ENCODE results near the gene SLC12A2. TPM values are rescaled to one million over a fixed set of nuclear protein-coding genes. Genes with fewer than 3 reads are reported as not detected.
A peak's percentile ranks its signal among the peaks of the same experiment; 100 is the strongest.

SLC12A2 gene
- total and polyA plus RNA-seq, 2 donors (not counting 1 experiment from before 2014, with no cell fraction given) = 13.7 to 18.6 TPM

DNA sequence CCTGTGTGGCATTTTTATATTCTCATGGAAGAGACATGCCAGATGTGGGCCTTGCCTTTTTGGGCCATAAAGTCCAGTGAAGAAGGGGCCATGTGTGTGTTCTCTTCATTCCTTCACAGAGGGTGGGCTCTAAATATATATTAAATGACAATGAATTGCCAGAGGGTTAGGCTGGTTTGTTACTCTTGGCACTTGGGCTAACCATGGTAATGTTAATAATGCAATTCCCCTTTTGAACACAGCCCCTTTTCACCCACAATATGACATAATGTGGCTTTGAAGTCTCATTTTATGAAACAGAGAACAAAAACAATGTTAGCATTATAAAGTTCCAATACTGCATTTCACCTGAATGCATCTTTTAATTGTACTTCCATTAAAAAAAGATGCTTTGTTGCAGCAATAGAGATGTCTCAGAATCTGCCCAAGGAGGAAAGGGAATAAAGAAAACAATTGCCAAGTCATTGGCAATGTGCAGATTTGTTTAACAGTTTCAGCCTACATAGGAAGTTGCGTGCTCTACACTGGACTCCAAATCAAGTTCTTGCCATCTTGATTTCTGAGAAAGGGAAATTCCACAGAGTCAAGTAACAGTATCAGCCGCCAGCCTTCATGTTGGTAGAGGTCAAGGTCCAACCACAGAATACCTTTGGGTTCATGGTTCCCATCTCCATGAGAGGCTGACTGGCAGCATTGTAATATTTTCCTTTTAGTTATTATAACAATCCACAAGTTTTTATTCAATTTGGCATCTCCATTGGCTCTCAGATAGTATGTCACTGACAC, 141.9 kb downstream of the SLC12A2 start:
- Histone ChIP-seq H4K20me1 (ENCODE audit: control insufficient read depth, extremely low read depth, insufficient read depth, low read length) (no peaks in the 10 kb centered on the region), H3K4me1 (ENCODE audit: control insufficient read depth, extremely low read depth, insufficient read depth, low read length) (peaks cover 11% of the 10 kb centered on the region), H3K4me2 (ENCODE audit: extremely low read depth, insufficient read depth, low read length) (no peak overlapping the region), H3K4me3 (replicated peaks in 1 of 4; ENCODE audit: control extremely low read depth in 1 of 4, insufficient read depth in 1 of 4, low read depth in 3 of 4, low read length in 4 of 4) (no peak overlapping the region), H2AFZ (ENCODE audit: low read length) (no peak overlapping the region), H3K27ac (ENCODE audit: insufficient read depth, low read length) (no peak overlapping the region), H3K9me3 (ENCODE audit: control insufficient read depth, insufficient read depth, low read depth, low read length) (no peaks in the 10 kb centered on the region), H3K79me2 (ENCODE audit: control insufficient read depth, insufficient read depth, low read length) (no peaks in the 10 kb centered on the region), H3K9ac (ENCODE audit: insufficient read depth, low read length) (no peak overlapping the region), H3K36me3 (ENCODE audit: control insufficient read depth, insufficient read depth, low read length) (no peaks in the 10 kb centered on the region), H3K27me3 (ENCODE audit: control insufficient read depth, insufficient read depth, low read length) (no peaks in the 10 kb centered on the region)
- peak in 1 of 2 donors; percentile 10 for DNase-seq (ENCODE audit: low read depth in 2 of 2)
- TF ChIP-seq, protein P1, sequence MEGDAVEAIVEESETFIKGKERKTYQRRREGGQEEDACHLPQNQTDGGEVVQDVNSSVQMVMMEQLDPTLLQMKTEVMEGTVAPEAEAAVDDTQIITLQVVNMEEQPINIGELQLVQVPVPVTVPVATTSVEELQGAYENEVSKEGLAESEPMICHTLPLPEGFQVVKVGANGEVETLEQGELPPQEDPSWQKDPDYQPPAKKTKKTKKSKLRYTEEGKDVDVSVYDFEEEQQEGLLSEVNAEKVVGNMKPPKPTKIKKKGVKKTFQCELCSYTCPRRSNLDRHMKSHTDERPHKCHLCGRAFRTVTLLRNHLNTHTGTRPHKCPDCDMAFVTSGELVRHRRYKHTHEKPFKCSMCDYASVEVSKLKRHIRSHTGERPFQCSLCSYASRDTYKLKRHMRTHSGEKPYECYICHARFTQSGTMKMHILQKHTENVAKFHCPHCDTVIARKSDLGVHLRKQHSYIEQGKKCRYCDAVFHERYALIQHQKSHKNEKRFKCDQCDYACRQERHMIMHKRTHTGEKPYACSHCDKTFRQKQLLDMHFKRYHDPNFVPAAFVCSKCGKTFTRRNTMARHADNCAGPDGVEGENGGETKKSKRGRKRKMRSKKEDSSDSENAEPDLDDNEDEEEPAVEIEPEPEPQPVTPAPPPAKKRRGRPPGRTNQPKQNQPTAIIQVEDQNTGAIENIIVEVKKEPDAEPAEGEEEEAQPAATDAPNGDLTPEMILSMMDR (conservative IDR thresholded peaks at IDR 0.05 in 1 of 2, IDR thresholded peaks at IDR 0.05 in 1 of 2; ENCODE audit: low read depth in 1 of 2, low read length in 2 of 2) = no peak
- TF ChIP-seq EZH2 (IDR thresholded peaks at IDR 0.05; ENCODE audit: low read length, missing control alignments) = no peak

DNA sequence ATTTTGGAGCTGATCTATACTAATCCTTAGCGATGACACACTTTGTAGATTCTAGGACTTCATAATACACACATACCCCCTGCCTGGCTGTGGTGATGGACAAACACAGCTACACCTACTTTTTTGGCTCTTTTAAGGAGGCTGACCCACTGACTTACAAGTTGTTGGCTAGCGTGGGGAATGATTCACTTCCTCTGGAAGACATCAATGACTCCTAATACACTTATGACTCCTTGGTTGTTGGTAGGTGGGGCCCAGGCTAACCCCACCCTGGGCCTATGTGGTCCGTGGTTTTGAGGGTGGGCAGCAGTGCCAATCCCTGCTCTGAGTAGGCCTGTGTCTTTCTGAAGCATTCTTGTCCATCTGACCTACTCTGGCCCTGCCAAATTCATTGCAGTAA, 144.4 kb downstream of the SLC12A2 start:
- TF ChIP-seq EZH2 (IDR thresholded peaks at IDR 0.05; ENCODE audit: low read length, missing control alignments) = no peak
- TF ChIP-seq, protein P1 (conservative IDR thresholded peaks at IDR 0.05 in 1 of 2, IDR thresholded peaks at IDR 0.05 in 1 of 2; ENCODE audit: low read depth in 1 of 2, low read length in 2 of 2) = no peak
- H3K79me2 ChIP-seq (ENCODE audit: control insufficient read depth, insufficient read depth, low read length) = no peaks in the 10 kb centered on the region
- H3K9me3 ChIP-seq (ENCODE audit: control insufficient read depth, insufficient read depth, low read depth, low read length) = no peaks in the 10 kb centered on the region
- no peak overlapping the region for H3K4me3 ChIP-seq (replicated peaks in 1 of 4; ENCODE audit: control extremely low read depth in 1 of 4, insufficient read depth in 1 of 4, low read depth in 3 of 4, low read length in 4 of 4)
- no peak overlapping the region for H2AFZ ChIP-seq (ENCODE audit: low read length)
- H4K20me1 ChIP-seq (ENCODE audit: control insufficient read depth, extremely low read depth, insufficient read depth, low read length) = no peaks in the 10 kb centered on the region
- no peaks in the 10 kb centered on the region for H3K36me3 ChIP-seq (ENCODE audit: control insufficient read depth, insufficient read depth, low read length)
- peaks cover 11% of the 10 kb centered on the region for H3K4me1 ChIP-seq (ENCODE audit: control insufficient read depth, extremely low read depth, insufficient read depth, low read length)
- H3K27me3 ChIP-seq (ENCODE audit: control insufficient read depth, insufficient read depth, low read length) = no peaks in the 10 kb centered on the region
- H3K27ac ChIP-seq (ENCODE audit: insufficient read depth, low read length) = peak overlapping the region; percentile 20
- peak; percentile 87 to 98 for DNase-seq (ENCODE audit: low read depth in 2 of 2)
- H3K4me2 ChIP-seq (ENCODE audit: extremely low read depth, insufficient read depth, low read length) = peak overlapping the region; percentile 13
- no peak overlapping the region for H3K9ac ChIP-seq (ENCODE audit: insufficient read depth, low read length)

DNA sequence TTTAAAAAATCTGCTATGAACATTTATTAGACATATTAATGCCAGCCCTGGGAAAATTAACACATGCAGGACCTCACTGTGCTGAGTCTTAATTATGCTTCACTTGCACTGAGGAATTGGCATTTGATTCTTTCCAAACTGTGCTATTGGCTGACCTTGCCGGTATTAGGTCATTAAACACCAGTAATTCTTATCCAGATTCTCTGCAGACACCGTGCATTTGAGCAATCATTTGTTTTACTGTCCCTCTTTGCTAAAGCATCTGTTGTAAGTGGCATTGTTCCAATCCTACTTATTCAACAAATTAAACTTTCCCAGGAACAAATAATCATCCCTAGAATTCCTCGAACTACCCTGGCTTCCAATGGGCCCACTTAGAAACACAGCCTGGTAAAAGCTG, 145.0 kb downstream of the SLC12A2 start:
- Histone ChIP-seq H3K4me3 (replicated peaks in 1 of 4; ENCODE audit: control extremely low read depth in 1 of 4, insufficient read depth in 1 of 4, low read depth in 3 of 4, low read length in 4 of 4) (no peak overlapping the region), H2AFZ (ENCODE audit: low read length) (no peak overlapping the region), H3K4me1 (ENCODE audit: control insufficient read depth, extremely low read depth, insufficient read depth, low read length) (peaks cover 11% of the 10 kb centered on the region), H3K27ac (ENCODE audit: insufficient read depth, low read length) (peak overlapping the region; percentile 16), H3K36me3 (ENCODE audit: control insufficient read depth, insufficient read depth, low read length) (no peaks in the 10 kb centered on the region), H3K9me3 (ENCODE audit: control insufficient read depth, insufficient read depth, low read depth, low read length) (no peaks in the 10 kb centered on the region), H3K9ac (ENCODE audit: insufficient read depth, low read length) (no peak overlapping the region), H3K4me2 (ENCODE audit: extremely low read depth, insufficient read depth, low read length) (no peak overlapping the region), H3K27me3 (ENCODE audit: control insufficient read depth, insufficient read depth, low read length) (no peaks in the 10 kb centered on the region), H4K20me1 (ENCODE audit: control insufficient read depth, extremely low read depth, insufficient read depth, low read length) (no peaks in the 10 kb centered on the region), H3K79me2 (ENCODE audit: control insufficient read depth, insufficient read depth, low read length) (no peaks in the 10 kb centered on the region)
- no peak for TF ChIP-seq EZH2 (IDR thresholded peaks at IDR 0.05; ENCODE audit: low read length, missing control alignments)
- TF ChIP-seq, protein P1 (conservative IDR thresholded peaks at IDR 0.05 in 1 of 2, IDR thresholded peaks at IDR 0.05 in 1 of 2; ENCODE audit: low read depth in 1 of 2, low read length in 2 of 2) = no peak
- peak; percentile 87 to 88 for DNase-seq (ENCODE audit: low read depth in 2 of 2)
